Activated naive CD8-positive, alpha-beta T cell treated with anti-CD3 and anti-CD28 coated beads, Interleukin-2, amount 50 U/mL, for 24 hours (primary cell): ENCODE measurements around the gene CD69.

Experiments
- ATAC-seq: fragments of 150-1000 bp; cut with Tn5 transposase; one replicate; pipeline ENCODE4 v1.10.0; 2021
- DNase-seq: peaks from one replicate; pipeline ENCODE4 v3.0.0; 2021
- H3K27ac Mint-ChIP-seq: one replicate; pipeline ENCODE4 v1.8.0; 2021; ENCODE audit warnings: mild to moderate bottlenecking, mixed read lengths
- H3K27me3 Mint-ChIP-seq: one replicate; pipeline ENCODE4 v1.8.0; 2021; ENCODE audit warnings: mixed read lengths
- H3K36me3 Mint-ChIP-seq: one replicate; pipeline ENCODE4 v1.8.0; 2021; ENCODE audit warnings: low read depth, mixed read lengths
- H3K4me1 Mint-ChIP-seq: one replicate; pipeline ENCODE4 v1.8.0; 2021; ENCODE audit warnings: mixed read lengths
- H3K4me3 Mint-ChIP-seq: one replicate; pipeline ENCODE4 v1.8.0; 2021; ENCODE audit warnings: mild to moderate bottlenecking, moderate library complexity, mixed read lengths
- H3K9me3 Mint-ChIP-seq: one replicate; pipeline ENCODE4 v1.8.0; 2021; ENCODE audit warnings: mixed read lengths

Gene CD69

GRCh38 chr12:9760699-9761418, at the start of gene CD69:
TSS of gene CD69 (minus strand) at chr12:9760901. CDS start at chr12:9760820, 81 bp downstream.
- peak; percentile 76 for DNase-seq
- Mint-ChIP-seq H3K4me3 (peak within 1 kb of the TSS; percentile 100), H3K36me3 (peaks cover 47% of the 10 kb centered on the region), H3K27ac (peak within 1 kb of the TSS; percentile 95), H3K27me3 (peaks cover 2% of the 10 kb centered on the region), H3K9me3 (no peaks in the 10 kb centered on the region), H3K4me1 (peaks cover 65% of the 10 kb centered on the region)
- ATAC-seq, result peak; percentile 74

GRCh38 chr12:9809866-9810265, 49.2 kb upstream of the CD69 start:
- Mint-ChIP-seq H3K27ac (no peak overlapping the region), H3K9me3 (no peaks in the 10 kb centered on the region), H3K4me3 (no peak overlapping the region), H3K4me1 (peaks cover 17% of the 10 kb centered on the region), H3K27me3 (peaks cover 5% of the 10 kb centered on the region), H3K36me3 (no peaks in the 10 kb centered on the region)
- DNase-seq (no peak), ATAC-seq (no peak)

- no peak overlapping the region for H3K4me3 Mint-ChIP-seq
- H3K36me3 Mint-ChIP-seq, result no peaks in the 10 kb centered on the region
- no peak overlapping the region for H3K27ac Mint-ChIP-seq
- H3K4me1 Mint-ChIP-seq, result peaks cover 17% of the 10 kb centered on the region
- DNase-seq (no peak), ATAC-seq (no peak)
- no peaks in the 10 kb centered on the region for H3K9me3 Mint-ChIP-seq
- peaks cover 5% of the 10 kb centered on the region for H3K27me3 Mint-ChIP-seq
These were observed 48.6 kb upstream of the CD69 start for GRCh38 chr12:9809338-9809737.

GRCh38 chr12:9808504-9808903, 47.8 kb upstream of the CD69 start:
- Mint-ChIP-seq H3K36me3 (no peaks in the 10 kb centered on the region), H3K27ac (no peak overlapping the region), H3K4me1 (peaks cover 10% of the 10 kb centered on the region), H3K9me3 (no peaks in the 10 kb centered on the region), H3K27me3 (peaks cover 5% of the 10 kb centered on the region), H3K4me3 (no peak overlapping the region)
- DNase-seq (no peak), ATAC-seq (no peak)

GRCh38 chr12:9806714-9807113, 46.0 kb upstream of the CD69 start:
- Mint-ChIP-seq H3K9me3 (no peaks in the 10 kb centered on the region), H3K4me1 (peaks cover 7% of the 10 kb centered on the region), H3K27ac (no peak overlapping the region), H3K4me3 (no peak overlapping the region), H3K27me3 (peaks cover 4% of the 10 kb centered on the region), H3K36me3 (no peaks in the 10 kb centered on the region)
- DNase-seq (no peak), ATAC-seq (no peak)

- peaks cover 4% of the 10 kb centered on the region for H3K27me3 Mint-ChIP-seq
- H3K36me3 Mint-ChIP-seq, result no peaks in the 10 kb centered on the region
- peaks cover 4% of the 10 kb centered on the region for H3K4me1 Mint-ChIP-seq
- no peak for DNase-seq
- no peaks in the 10 kb centered on the region for H3K9me3 Mint-ChIP-seq
- ATAC-seq, result no peak
- H3K27ac Mint-ChIP-seq, result no peak overlapping the region
- no peak overlapping the region for H3K4me3 Mint-ChIP-seq
These were observed 45.2 kb upstream of the CD69 start for GRCh38 chr12:9805883-9806282.

GRCh38 chr12:9799961-9800360, 39.3 kb upstream of the CD69 start:
- peaks cover 2% of the 10 kb centered on the region for H3K36me3 Mint-ChIP-seq
- peaks cover 27% of the 10 kb centered on the region for H3K4me1 Mint-ChIP-seq
- no peak overlapping the region for H3K27ac Mint-ChIP-seq
- H3K27me3 Mint-ChIP-seq, result no peaks in the 10 kb centered on the region
- no peak overlapping the region for H3K4me3 Mint-ChIP-seq
- no peaks in the 10 kb centered on the region for H3K9me3 Mint-ChIP-seq
- DNase-seq (no peak), ATAC-seq (no peak)

- H3K4me3 Mint-ChIP-seq, result no peak overlapping the region
These were observed 37.3 kb upstream of the CD69 start for GRCh38 chr12:9797722-9798619.

GRCh38 chr12:9796971-9797370, 36.3 kb upstream of the CD69 start:
- DNase-seq, result no peak
- Mint-ChIP-seq H3K27me3 (no peaks in the 10 kb centered on the region), H3K4me3 (peak overlapping the region; percentile 80), H3K4me1 (peaks cover 56% of the 10 kb centered on the region), H3K27ac (peak overlapping the region; percentile 93), H3K9me3 (no peaks in the 10 kb centered on the region), H3K36me3 (peaks cover 2% of the 10 kb centered on the region)
- ATAC-seq, result no peak

More at GRCh38 chr12:9797722-9798619, 37.3 kb upstream of the CD69 start:
- Mint-ChIP-seq H3K27ac (peak overlapping the region; percentile 93), H3K36me3 (peaks cover 2% of the 10 kb centered on the region), H3K27me3 (no peaks in the 10 kb centered on the region), H3K9me3 (no peaks in the 10 kb centered on the region), H3K4me1 (peaks cover 47% of the 10 kb centered on the region)
- ATAC-seq (peak; percentile 96), DNase-seq (peak; percentile 61)

- H3K36me3 Mint-ChIP-seq, result peaks cover 2% of the 10 kb centered on the region
- peak; percentile 20 for ATAC-seq
- H3K27ac Mint-ChIP-seq, result peak overlapping the region; percentile 93
- no peaks in the 10 kb centered on the region for H3K27me3 Mint-ChIP-seq
- H3K4me3 Mint-ChIP-seq, result peak overlapping the region; percentile 80
- peaks cover 63% of the 10 kb centered on the region for H3K4me1 Mint-ChIP-seq
- no peak for DNase-seq
- no peaks in the 10 kb centered on the region for H3K9me3 Mint-ChIP-seq
These were observed 35.6 kb upstream of the CD69 start for GRCh38 chr12:9796346-9796745.

GRCh38 chr12:9795945-9796344, 35.2 kb upstream of the CD69 start:
- peak overlapping the region; percentile 93 for H3K27ac Mint-ChIP-seq
- H3K9me3 Mint-ChIP-seq, result no peaks in the 10 kb centered on the region
- H3K36me3 Mint-ChIP-seq, result peaks cover 2% of the 10 kb centered on the region
- ATAC-seq, result no peak
- H3K27me3 Mint-ChIP-seq, result no peaks in the 10 kb centered on the region
- DNase-seq, result no peak
- peaks cover 67% of the 10 kb centered on the region for H3K4me1 Mint-ChIP-seq
- H3K4me3 Mint-ChIP-seq, result peak overlapping the region; percentile 80

- ATAC-seq (peak; percentile 50), DNase-seq (no peak)
- Mint-ChIP-seq H3K27ac (peak overlapping the region; percentile 93), H3K36me3 (peaks cover 4% of the 10 kb centered on the region), H3K4me3 (peak overlapping the region; percentile 80), H3K9me3 (peaks cover 4% of the 10 kb centered on the region), H3K4me1 (peaks cover 70% of the 10 kb centered on the region), H3K27me3 (no peaks in the 10 kb centered on the region)
These were observed 33.9 kb upstream of the CD69 start for GRCh38 chr12:9794484-9795093.

- H3K27me3 Mint-ChIP-seq, result no peaks in the 10 kb centered on the region
- H3K9me3 Mint-ChIP-seq, result peaks cover 4% of the 10 kb centered on the region
- no peak for DNase-seq
- peaks cover 4% of the 10 kb centered on the region for H3K36me3 Mint-ChIP-seq
- H3K4me3 Mint-ChIP-seq, result peak overlapping the region; percentile 80
- no peak for ATAC-seq
- peaks cover 70% of the 10 kb centered on the region for H3K4me1 Mint-ChIP-seq
- H3K27ac Mint-ChIP-seq, result peak overlapping the region; percentile 93
These were observed 33.2 kb upstream of the CD69 start for GRCh38 chr12:9793779-9794395.

GRCh38 chr12:9792961-9793617, 32.4 kb upstream of the CD69 start:
- peak; percentile 51 for ATAC-seq
- H3K4me1 Mint-ChIP-seq, result peaks cover 75% of the 10 kb centered on the region

More at GRCh38 chr12:9792961-9793617, 32.4 kb upstream of the CD69 start:
- no peak for DNase-seq
- H3K9me3 Mint-ChIP-seq, result peaks cover 4% of the 10 kb centered on the region
- peak overlapping the region; percentile 80 for H3K4me3 Mint-ChIP-seq
- H3K27me3 Mint-ChIP-seq, result no peaks in the 10 kb centered on the region
- peaks cover 4% of the 10 kb centered on the region for H3K36me3 Mint-ChIP-seq
- H3K27ac Mint-ChIP-seq, result peak overlapping the region; percentile 93
